ENCODE data around the gene RECQL5.

GRCh38 chr17:75621489-75621888, 45.5 kb downstream of the RECQL5 start:
- no peak for TF ChIP-seq CTCF (IDR thresholded peaks at IDR 0.05)
- no peak for TF ChIP-seq POLR2A (IDR thresholded peaks at IDR 0.05)
